A549 treated with RU486 at 1 μM for 4 hours (cell line): Measurements from ENCODE around the gene RASSF7. TPM values are rescaled to one million over a fixed set of nuclear protein-coding genes. Genes with fewer than 3 reads are reported as not detected.

Source experiments
- total RNA-seq: library from RNA; stranded (reverse); fragments of 200-300 nt; extraction: Qiagen RNA extraction; gene quantifications from 5 replicates; pipeline ENCODE4 v1.2.3, GENCODE V29; 2022; ENCODE audit warnings: low read depth

RASSF7 gene, protein sequence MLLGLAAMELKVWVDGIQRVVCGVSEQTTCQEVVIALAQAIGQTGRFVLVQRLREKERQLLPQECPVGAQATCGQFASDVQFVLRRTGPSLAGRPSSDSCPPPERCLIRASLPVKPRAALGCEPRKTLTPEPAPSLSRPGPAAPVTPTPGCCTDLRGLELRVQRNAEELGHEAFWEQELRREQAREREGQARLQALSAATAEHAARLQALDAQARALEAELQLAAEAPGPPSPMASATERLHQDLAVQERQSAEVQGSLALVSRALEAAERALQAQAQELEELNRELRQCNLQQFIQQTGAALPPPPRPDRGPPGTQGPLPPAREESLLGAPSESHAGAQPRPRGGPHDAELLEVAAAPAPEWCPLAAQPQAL
- 28.9 to 39.7 TPM (median 35.6 TPM) in 5 replicates for total RNA-seq

GRCh38 chr11:560305-561147, at the start of gene RASSF7, which contains the start of gene LMNTD2:
TSS of gene RASSF7 (plus strand) at chr11:560970. CDS start at chr11:561769, 799 bp downstream.
TSS of gene LMNTD2 (minus strand) at chr11:560738. CDS start at chr11:560716, 22 bp downstream.

DNA sequence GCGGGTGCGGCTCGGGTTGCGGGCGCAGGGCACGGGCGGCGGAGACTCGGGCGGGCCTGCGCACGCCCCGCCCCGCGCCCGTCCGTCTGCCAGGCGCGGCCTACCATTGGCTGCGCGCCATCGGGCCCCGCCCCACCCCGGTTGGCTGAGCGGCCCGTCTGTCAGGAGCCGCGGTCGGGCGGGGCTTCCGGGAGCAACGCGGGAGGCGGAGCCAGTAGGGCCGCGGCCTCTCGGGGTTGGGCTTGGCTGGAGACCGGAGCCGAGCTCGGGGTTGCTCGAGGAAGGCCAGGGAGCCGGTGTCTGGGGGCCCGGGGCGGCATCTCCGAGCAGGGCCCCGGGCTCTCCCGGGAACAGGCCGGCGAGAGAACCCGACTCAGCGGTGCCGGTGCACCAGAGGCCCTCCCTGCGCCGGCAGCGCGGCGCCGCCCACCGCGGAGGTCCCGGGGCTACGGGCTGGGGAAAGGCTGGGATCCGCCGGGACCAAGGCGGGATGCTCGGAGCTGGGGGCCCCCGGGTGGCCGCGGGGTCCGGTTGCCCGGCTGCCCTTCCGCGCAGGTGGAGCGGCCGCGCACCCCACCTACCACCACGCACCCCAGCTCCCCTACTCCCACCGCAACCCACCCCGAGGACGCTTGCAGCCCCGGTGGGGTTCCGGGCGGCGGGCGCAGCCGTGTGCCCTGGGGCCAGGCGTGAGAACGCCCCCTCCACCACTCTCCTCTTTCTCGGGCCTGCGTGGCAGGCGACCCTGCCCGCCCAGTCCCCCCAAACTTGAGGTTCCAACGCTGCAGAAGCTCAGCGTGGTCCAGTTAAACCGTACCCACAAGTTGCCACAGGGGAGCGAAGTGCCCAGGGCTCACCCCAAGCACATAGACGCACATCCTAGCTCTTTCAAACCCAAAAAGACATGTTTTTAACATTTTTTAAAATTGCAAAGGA, 25.0 kb upstream of the RASSF7 start, which contains the start of gene HRAS:
Gene HRAS (minus strand): TSS at position 58 of the 936 bp plus-strand sequence.

GRCh38 chr11:536841-537621, 23.7 kb upstream of the RASSF7 start, which contains the start of gene LRRC56:
TSS of gene LRRC56 (plus strand) at chr11:537527. CDS start at chr11:540685, 3,158 bp downstream.

DNA sequence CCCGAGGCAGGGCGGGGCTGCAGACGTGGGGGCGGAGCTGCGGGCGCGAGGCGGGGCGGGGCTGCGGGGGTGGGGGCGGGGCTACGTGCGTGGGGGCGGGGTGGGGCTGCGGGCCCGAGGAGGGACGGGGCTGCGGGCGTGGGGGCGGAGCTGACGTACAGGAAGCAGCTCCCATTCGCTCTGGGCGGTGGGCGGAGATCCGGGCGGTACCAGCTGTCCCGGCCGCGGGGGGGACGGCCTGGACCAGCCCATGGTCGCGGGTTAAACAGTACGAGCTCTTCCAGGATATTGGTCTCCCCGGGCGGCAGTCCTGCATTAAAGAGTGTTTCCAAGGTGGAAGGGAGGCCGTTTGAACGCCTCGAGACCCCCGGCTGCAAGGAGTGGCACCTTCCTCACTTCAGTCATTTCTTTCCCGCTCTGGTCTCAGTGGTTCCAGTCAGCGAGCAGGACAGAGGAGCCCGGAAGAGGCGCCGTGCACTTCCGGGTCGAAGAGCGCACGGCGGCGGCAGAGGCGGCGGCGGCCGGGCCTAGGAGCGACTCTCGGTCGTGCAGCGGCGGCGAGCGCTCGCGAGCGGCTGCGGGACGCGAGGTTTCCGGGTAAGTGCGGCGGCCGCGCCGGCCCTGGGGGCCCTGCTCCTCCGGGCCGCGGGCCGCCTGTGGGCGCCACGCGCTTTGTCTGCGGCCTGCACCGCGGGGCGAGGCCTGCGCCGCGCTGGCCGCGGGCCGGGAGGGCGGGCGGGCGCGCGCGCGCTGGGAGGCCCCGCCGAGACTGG, 15.4 kb downstream of the RASSF7 start, which contains the start of gene PHRF1:
Gene PHRF1 (plus strand): TSS at position 475 of the 773 bp plus-strand sequence. CDS start 5,043 bp downstream, outside the sequence.

Other genes starting within 250 kb of the RASSF7 start
- 0.25 to 0.75 TPM (median 0.49 TPM) in 5 replicates for gene IFITM1, start 246.9 kb upstream of the RASSF7 start, total RNA-seq
- 20.4 to 36.3 TPM (median 31.6 TPM) in 5 replicates for gene IFITM3, start 240.1 kb upstream of the RASSF7 start, total RNA-seq
- 11.0 to 22.7 TPM (median 15.6 TPM) in 5 replicates for gene B4GALNT4, start 191.5 kb upstream of the RASSF7 start, total RNA-seq
- 26.4 to 39.8 TPM (median 36.5 TPM) in 5 replicates for gene PKP3, start 166.8 kb upstream of the RASSF7 start, total RNA-seq
- 59.9 to 95.2 TPM (median 84.4 TPM) in 5 replicates for gene SIGIRR, start 146.0 kb upstream of the RASSF7 start, total RNA-seq
- 0.61 to 1.6 TPM (median 1.2 TPM) in 5 replicates for gene ANO9, start 119.0 kb upstream of the RASSF7 start, total RNA-seq
- gene PTDSS2, start 110.7 kb upstream of the RASSF7 start, total RNA-seq, result 31.4 to 49.0 TPM (median 44.3 TPM) in 5 replicates
- gene RNH1, start 53.7 kb upstream of the RASSF7 start, total RNA-seq, result 119 to 170 TPM (median 165 TPM) in 5 replicates
- gene HRAS, start 25.4 kb upstream of the RASSF7 start, total RNA-seq, result 93.4 to 148 TPM (median 142 TPM) in 5 replicates
- 0.45 to 0.96 TPM (median 0.67 TPM) in 5 replicates for gene LRRC56, start 23.4 kb upstream of the RASSF7 start, total RNA-seq
- gene LMNTD2, start 232 bp upstream of the RASSF7 start, total RNA-seq, result 1.5 to 2.9 TPM (median 2.8 TPM) in 5 replicates
- gene PHRF1, start 15.5 kb downstream of the RASSF7 start, total RNA-seq, result 25.5 to 37.0 TPM (median 33.9 TPM) in 5 replicates
- gene IRF7, start 55.0 kb downstream of the RASSF7 start, total RNA-seq, result 4.0 to 8.0 TPM (median 6.0 TPM) in 5 replicates
- gene CDHR5, start 64.0 kb downstream of the RASSF7 start, total RNA-seq, result 0.05 to 0.14 TPM in 2 of 5 replicates, not detected in the others
- gene SCT, start 66.2 kb downstream of the RASSF7 start, total RNA-seq, result not detected in 5 replicates
- 0.10 to 0.45 TPM (median 0.22 TPM) in 5 replicates for gene DRD4, start 76.3 kb downstream of the RASSF7 start, total RNA-seq
- gene DEAF1, start 134.3 kb downstream of the RASSF7 start, total RNA-seq, result 26.8 to 38.2 TPM (median 36.6 TPM) in 5 replicates
- 9.1 to 10.8 TPM (median 10.0 TPM) in 5 replicates for gene TMEM80, start 134.8 kb downstream of the RASSF7 start, total RNA-seq
- 72.5 to 125 TPM (median 110 TPM) in 5 replicates for gene EPS8L2, start 145.3 kb downstream of the RASSF7 start, total RNA-seq
- 399 to 462 TPM (median 422 TPM) in 5 replicates for gene TALDO1, start 186.5 kb downstream of the RASSF7 start, total RNA-seq
- 33.0 to 49.6 TPM (median 38.2 TPM) in 5 replicates for gene GATD1, start 216.5 kb downstream of the RASSF7 start, total RNA-seq
- 1.4 to 2.0 TPM (median 1.6 TPM) in 5 replicates for gene CEND1, start 229.1 kb downstream of the RASSF7 start, total RNA-seq
- gene SLC25A22, start 237.3 kb downstream of the RASSF7 start, total RNA-seq, result 21.4 to 38.1 TPM (median 34.1 TPM) in 5 replicates
- 8.1 to 16.3 TPM (median 13.1 TPM) in 5 replicates for gene PIDD1, start 244.3 kb downstream of the RASSF7 start, total RNA-seq
- gene RPLP2, start 249.0 kb downstream of the RASSF7 start, total RNA-seq, result 1,693 to 2,940 TPM (median 2,495 TPM) in 5 replicates